DOHH2 (cell line): ENCODE data around the gene SIGLEC9.

Experiments
- CTCF ChIP-seq: fragments of 200-600 bp; sonication (generic); IDR thresholded peaks from one replicate; pipeline ENCODE4 v1.5.1; 2014; ENCODE audit warnings: antibody characterized with exemption, mild to moderate bottlenecking, low read depth, low read length; ENCODE audit not compliant: poor library complexity, severe bottlenecking
- EZH2phosphoT487 ChIP-seq: fragments of 200-600 bp; sonication (generic); IDR thresholded peaks from 2 replicates; pipeline ENCODE4 v1.6.1; 2017; ENCODE audit warnings: borderline replicate concordance, mild to moderate bottlenecking, antibody characterized with exemption, low read length, moderate library complexity, mixed read lengths

GRCh38 chr19:51108066-51108804 lies 16.5 kb upstream of the SIGLEC9 start, which contains the start of gene CTU1:
- TF ChIP-seq CTCF: no peak
- no peak for TF ChIP-seq EZH2phosphoT487
